ENCODE results near the gene MTA3. TPM values are rescaled to one million over a fixed set of nuclear protein-coding genes. Genes with fewer than 3 reads are reported as not detected.

MTA3 gene
- total and polyA plus RNA-seq, 2 donors (not counting 3 experiments of a cell fraction or from before 2014, with no cell fraction given): 36.3 to 53.3 TPM

- H3K9me1 ChIP-seq (replicated peaks; ENCODE audit: control insufficient read depth, extremely low read depth, insufficient read depth, low read length): no peaks in the 10 kb centered on the region
- H3K9me3 ChIP-seq (replicated peaks; ENCODE audit: control insufficient read depth, insufficient read depth, low read length): no peaks in the 10 kb centered on the region
- ChIA-PET CTCF (interaction anchor here (1.8 kb wide), 1 partner anchor 14 kb away, joined by 4 read pairs; no protein-coding TSS in a partner anchor), POLR2A (no interaction called here)
- H3K27me3 ChIP-seq (ENCODE audit: control insufficient read depth in 2 of 2, insufficient read depth in 2 of 2, low read length in 2 of 2): no peaks in the 10 kb centered on the region
- peaks cover 0 to 4% of the 10 kb centered on the region in 2 experiments for H3K36me3 ChIP-seq (ENCODE audit: control insufficient read depth in 2 of 2, extremely low read depth in 1 of 2, insufficient read depth in 2 of 2, low read length in 2 of 2)
- intact Hi-C loops (cut with micrococcal nuclease): no loop called here
- FAIRE-seq (no peak), DNase-seq (ENCODE audit: low read depth, low spot score) (no peak)
- dilution Hi-C loops (cut with MboI; ENCODE audit: extremely low pct_ligation_motif_present, low sequenced_read_pairs): no loop called here
- H3K4me1 ChIP-seq (ENCODE audit: control insufficient read depth, extremely low read depth, insufficient read depth, low read length): no peaks in the 10 kb centered on the region
- no peak overlapping the region for H3K4me2 ChIP-seq (ENCODE audit: insufficient read depth, low read length)
- no TSS peak for BruUV-seq (replicated peaks)
- TF ChIP-seq POLR2AphosphoS5 (IDR thresholded peaks at IDR 0.05; ENCODE audit: insufficient read depth, low read depth, low read length): no peak
- TF ChIP-seq, protein P1, sequence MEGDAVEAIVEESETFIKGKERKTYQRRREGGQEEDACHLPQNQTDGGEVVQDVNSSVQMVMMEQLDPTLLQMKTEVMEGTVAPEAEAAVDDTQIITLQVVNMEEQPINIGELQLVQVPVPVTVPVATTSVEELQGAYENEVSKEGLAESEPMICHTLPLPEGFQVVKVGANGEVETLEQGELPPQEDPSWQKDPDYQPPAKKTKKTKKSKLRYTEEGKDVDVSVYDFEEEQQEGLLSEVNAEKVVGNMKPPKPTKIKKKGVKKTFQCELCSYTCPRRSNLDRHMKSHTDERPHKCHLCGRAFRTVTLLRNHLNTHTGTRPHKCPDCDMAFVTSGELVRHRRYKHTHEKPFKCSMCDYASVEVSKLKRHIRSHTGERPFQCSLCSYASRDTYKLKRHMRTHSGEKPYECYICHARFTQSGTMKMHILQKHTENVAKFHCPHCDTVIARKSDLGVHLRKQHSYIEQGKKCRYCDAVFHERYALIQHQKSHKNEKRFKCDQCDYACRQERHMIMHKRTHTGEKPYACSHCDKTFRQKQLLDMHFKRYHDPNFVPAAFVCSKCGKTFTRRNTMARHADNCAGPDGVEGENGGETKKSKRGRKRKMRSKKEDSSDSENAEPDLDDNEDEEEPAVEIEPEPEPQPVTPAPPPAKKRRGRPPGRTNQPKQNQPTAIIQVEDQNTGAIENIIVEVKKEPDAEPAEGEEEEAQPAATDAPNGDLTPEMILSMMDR (IDR thresholded peaks at IDR 0.05; ENCODE audit: extremely low read depth in 1 of 2, insufficient read depth in 1 of 2, low read depth in 1 of 2, low read length in 2 of 2): no peak
- no peak for TF ChIP-seq EZH2 (IDR thresholded peaks at IDR 0.05; ENCODE audit: borderline replicate concordance, low read depth, low read length, severe bottlenecking)
- H3K79me2 ChIP-seq (ENCODE audit: control insufficient read depth, insufficient read depth, low read length): no peaks in the 10 kb centered on the region
- no peaks in the 10 kb centered on the region for H4K20me1 ChIP-seq (replicated peaks; ENCODE audit: control insufficient read depth, extremely low read depth, insufficient read depth, low read length)
- no peak overlapping the region for H3K4me3 ChIP-seq (replicated peaks in 1 of 3; ENCODE audit: insufficient read depth in 1 of 3, low read depth in 1 of 3, low read length in 3 of 3)
- no peak overlapping the region for H2AFZ ChIP-seq (ENCODE audit: low read depth, low read length)
- no peak overlapping the region for H3K27ac ChIP-seq (ENCODE audit: insufficient read depth, low read depth, low read length)
- H3K9ac ChIP-seq (replicated peaks; ENCODE audit: extremely low read depth, insufficient read depth, low read length): no peak overlapping the region
Measured at GRCh38 chr2:42711896-42712295, 143.5 kb downstream of the MTA3 start.

DNA sequence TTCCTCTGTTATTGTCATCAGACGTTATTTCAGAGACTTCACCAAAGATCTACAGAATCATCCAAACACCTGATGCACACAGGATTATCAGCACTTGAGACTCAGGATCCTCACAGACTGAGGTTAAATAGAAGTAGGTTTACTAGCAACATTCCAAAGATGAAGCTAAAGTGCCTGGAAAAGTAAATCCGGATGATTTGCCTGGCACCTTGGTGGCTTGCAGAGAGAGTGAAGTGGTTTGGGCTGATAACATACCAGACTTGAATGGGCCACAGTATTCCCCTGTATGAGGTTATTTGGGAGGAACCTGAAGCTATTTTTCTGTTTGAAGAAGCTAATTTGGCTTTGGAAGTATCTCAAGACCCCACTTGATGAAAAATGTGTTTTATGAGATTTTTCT, 144.5 kb downstream of the MTA3 start:
- TF ChIP-seq POLR2A (IDR thresholded peaks at IDR 0.05; ENCODE audit: low read depth, low read length) (no peak), FOS (IDR thresholded peaks at IDR 0.05; ENCODE audit: borderline replicate concordance, insufficient read depth, low read length) (no peak), JUN (IDR thresholded peaks at IDR 0.05; ENCODE audit: borderline replicate concordance, insufficient read depth, insufficient read length, low read depth) (no peak), POLR2AphosphoS5 (IDR thresholded peaks at IDR 0.05; ENCODE audit: insufficient read depth, low read depth, low read length) (no peak), MYC (IDR thresholded peaks at IDR 0.05; ENCODE audit: low read depth, low read length) (no peak), GATA2 (IDR thresholded peaks at IDR 0.05; ENCODE audit: insufficient read depth, insufficient read length, low read depth, low read length) (no peak), EZH2 (IDR thresholded peaks at IDR 0.05; ENCODE audit: borderline replicate concordance, low read depth, low read length, severe bottlenecking) (no peak)
- TF ChIP-seq, protein P1 (IDR thresholded peaks at IDR 0.05; ENCODE audit: extremely low read depth in 1 of 2, insufficient read depth in 1 of 2, low read depth in 1 of 2, low read length in 2 of 2): no peak
- TF ChIP-seq, protein P2, sequence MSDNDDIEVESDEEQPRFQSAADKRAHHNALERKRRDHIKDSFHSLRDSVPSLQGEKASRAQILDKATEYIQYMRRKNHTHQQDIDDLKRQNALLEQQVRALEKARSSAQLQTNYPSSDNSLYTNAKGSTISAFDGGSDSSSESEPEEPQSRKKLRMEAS (IDR thresholded peaks at IDR 0.05; ENCODE audit: insufficient read depth, insufficient read length): no peak
- Histone ChIP-seq H3K9me3 (replicated peaks; ENCODE audit: control insufficient read depth, insufficient read depth, low read length) (no peaks in the 10 kb centered on the region), H3K4me2 (ENCODE audit: insufficient read depth, low read length) (no peak overlapping the region), H3K27ac (ENCODE audit: insufficient read depth, low read depth, low read length) (no peak overlapping the region), H3K27me3 (ENCODE audit: control insufficient read depth in 2 of 2, insufficient read depth in 2 of 2, low read length in 2 of 2) (no peaks in the 10 kb centered on the region), H3K4me1 (ENCODE audit: control insufficient read depth, extremely low read depth, insufficient read depth, low read length) (no peaks in the 10 kb centered on the region), H3K4me3 (replicated peaks in 1 of 3; ENCODE audit: insufficient read depth in 1 of 3, low read depth in 1 of 3, low read length in 3 of 3) (no peak overlapping the region), H3K79me2 (ENCODE audit: control insufficient read depth, insufficient read depth, low read length) (no peaks in the 10 kb centered on the region), H3K36me3 (ENCODE audit: control insufficient read depth in 2 of 2, extremely low read depth in 1 of 2, insufficient read depth in 2 of 2, low read length in 2 of 2) (peaks cover 0 to 4% of the 10 kb centered on the region in 2 experiments), H3K9me1 (replicated peaks; ENCODE audit: control insufficient read depth, extremely low read depth, insufficient read depth, low read length) (no peaks in the 10 kb centered on the region), H4K20me1 (replicated peaks; ENCODE audit: control insufficient read depth, extremely low read depth, insufficient read depth, low read length) (no peaks in the 10 kb centered on the region), H3K9ac (replicated peaks; ENCODE audit: extremely low read depth, insufficient read depth, low read length) (no peak overlapping the region), H2AFZ (ENCODE audit: low read depth, low read length) (no peak overlapping the region)
- no peak for FAIRE-seq
- dilution Hi-C loops (cut with MboI; ENCODE audit: extremely low pct_ligation_motif_present, low sequenced_read_pairs): no loop called here
- no TSS peak for BruUV-seq (replicated peaks)
- CTCF ChIA-PET: interaction anchor here (0.8 kb wide), 1 partner anchor 50 kb away, joined by 3 read pairs; no protein-coding TSS in a partner anchor
- DNase-seq (ENCODE audit: low read depth, low spot score): no peak
- POLR2A ChIA-PET: no interaction called here
- intact Hi-C loops (cut with micrococcal nuclease): no loop called here

All from endothelial cell of umbilical vein (primary cell).